Adrenal gland (tissue), 5 donors: Measurements from ENCODE around the gene TIGD1.

Experiments
- POLR2A ChIP-seq, 2 donors: fragments of 450-650 bp; IDR thresholded peaks; one replicate each; pipeline ENCODE4 v1.6.1; 2017; ENCODE audit warnings: antibody characterized with exemption in 2 of 2, mild to moderate bottlenecking in 2 of 2, moderate library complexity in 1 of 2
- TF ChIP-seq, protein P1 (sequence below), 6 experiments: fragments of 450-650 bp in 4 of 6; fragments of 200-600 bp in 2 of 6; sonication (generic) in 1 of 6; IDR thresholded peaks; 1 replicate in 5 of 6; 2 replicates in 1 of 6; pipeline versions ENCODE4 v1.5.1 to v1.8.0; 2016 to 2021; ENCODE audit warnings: antibody characterized with exemption in 6 of 6, mild to moderate bottlenecking in 2 of 6, moderate library complexity in 1 of 6
- donor health status: DM: no; HTN: no; CAD: no.

DNA sequence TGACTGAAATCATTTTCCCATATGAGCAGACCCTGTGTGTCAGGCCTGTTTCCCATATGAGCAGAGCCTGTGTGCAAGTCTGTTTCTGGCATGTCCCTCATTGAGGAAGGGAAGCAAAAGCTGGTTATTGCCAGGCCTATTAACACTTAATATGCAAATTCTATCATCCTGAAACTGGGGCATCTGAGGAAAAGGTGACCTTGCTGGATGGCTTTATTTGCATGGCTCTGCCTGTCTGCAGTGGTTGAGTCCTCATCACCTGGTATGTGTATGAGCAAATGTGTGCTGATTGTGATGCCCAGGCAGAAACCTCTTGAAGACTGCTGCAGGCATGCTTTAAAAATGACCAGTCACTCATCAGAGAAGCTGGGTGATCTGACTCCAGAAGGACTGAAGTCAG, 31.4 kb upstream of the TIGD1 start:
- TF ChIP-seq POLR2A (IDR thresholded peaks at IDR 0.05) = no peak
- TF ChIP-seq, protein P1, sequence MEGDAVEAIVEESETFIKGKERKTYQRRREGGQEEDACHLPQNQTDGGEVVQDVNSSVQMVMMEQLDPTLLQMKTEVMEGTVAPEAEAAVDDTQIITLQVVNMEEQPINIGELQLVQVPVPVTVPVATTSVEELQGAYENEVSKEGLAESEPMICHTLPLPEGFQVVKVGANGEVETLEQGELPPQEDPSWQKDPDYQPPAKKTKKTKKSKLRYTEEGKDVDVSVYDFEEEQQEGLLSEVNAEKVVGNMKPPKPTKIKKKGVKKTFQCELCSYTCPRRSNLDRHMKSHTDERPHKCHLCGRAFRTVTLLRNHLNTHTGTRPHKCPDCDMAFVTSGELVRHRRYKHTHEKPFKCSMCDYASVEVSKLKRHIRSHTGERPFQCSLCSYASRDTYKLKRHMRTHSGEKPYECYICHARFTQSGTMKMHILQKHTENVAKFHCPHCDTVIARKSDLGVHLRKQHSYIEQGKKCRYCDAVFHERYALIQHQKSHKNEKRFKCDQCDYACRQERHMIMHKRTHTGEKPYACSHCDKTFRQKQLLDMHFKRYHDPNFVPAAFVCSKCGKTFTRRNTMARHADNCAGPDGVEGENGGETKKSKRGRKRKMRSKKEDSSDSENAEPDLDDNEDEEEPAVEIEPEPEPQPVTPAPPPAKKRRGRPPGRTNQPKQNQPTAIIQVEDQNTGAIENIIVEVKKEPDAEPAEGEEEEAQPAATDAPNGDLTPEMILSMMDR (IDR thresholded peaks at IDR 0.05) = no peak
